K562 (cell line): ENCODE results near the gene COX6B2. TPM values are rescaled to one million over a fixed set of nuclear protein-coding genes. Genes with fewer than 3 reads are reported as not detected.

Source experiments
- CHCHD3 ChIP-seq: fragments of 250-450 bp; sonication (Bioruptor Pico); IDR thresholded peaks from 2 replicates; pipeline ENCODE4 v2.1.2; 2022; ENCODE audit warnings: mild to moderate bottlenecking
- CHD1 ChIP-seq: fragments of 200-600 bp; sonication (generic); IDR thresholded peaks from one replicate; pipeline ENCODE4 v1.6.1; 2012; ENCODE audit warnings: mild to moderate bottlenecking, moderate library complexity, low read length, inconsistent platforms
- EGR1 ChIP-seq: fragments of 450-650 bp; conservative IDR thresholded peaks from 2 replicates; pipeline ENCODE4 v1.6.1; 2017; ENCODE audit warnings: mild to moderate bottlenecking
- FOXJ2 ChIP-seq: fragments of 200-800 bp; sonication (Bioruptor generic); IDR thresholded peaks from 2 replicates; pipeline ENCODE4 v1.6.1; 2016; ENCODE audit warnings: missing genetic modification characterization, missing compliant biosample characterization
- KHSRP ChIP-seq: fragments of 450-650 bp; IDR thresholded peaks from 2 replicates; pipeline ENCODE4 v1.6.1; 2017
- NUFIP1 ChIP-seq: fragments of 450-650 bp; IDR thresholded peaks from 2 replicates; pipeline ENCODE4 v1.6.1; 2018; ENCODE audit not compliant: partially characterized antibody
- RNF2 ChIP-seq: sonication (generic); IDR thresholded peaks from 2 replicates; pipeline ENCODE4 v1.6.1; 2016
- SFPQ ChIP-seq: fragments of 200-400 bp; formaldehyde crosslinking; IDR thresholded peaks from 2 replicates; pipeline ENCODE4 v1.6.1; 2017; ENCODE audit warnings: mild to moderate bottlenecking, low read depth, low read length, moderate library complexity
- SRF ChIP-seq, 2 experiments: fragments of 250-450, 450-650 bp in 1 of 2; sonication (Bioruptor Pico) in 1 of 2; sonication (generic) in 1 of 2; formaldehyde crosslinking; IDR thresholded peaks; 2 replicates each; pipeline versions ENCODE4 v1.5.0 to v1.5.1; 2020 to 2022; ENCODE audit warnings: mild to moderate bottlenecking in 1 of 2, missing genetic modification reagents in 1 of 2
- TEAD4 ChIP-seq, 2 experiments: sonication (generic) in 1 of 2; formaldehyde crosslinking in 1 of 2; IDR thresholded peaks; 2 replicates each; pipeline versions ENCODE4 v1.6.1 to v1.8.0; 2012 to 2022; ENCODE audit warnings: borderline replicate concordance in 1 of 2, inconsistent platforms in 1 of 2, low read length in 1 of 2, mild to moderate bottlenecking in 1 of 2, missing genetic modification reagents in 1 of 2
- ZKSCAN8 ChIP-seq: fragments of 200-800 bp; sonication (Bioruptor generic); IDR thresholded peaks from 2 replicates; pipeline ENCODE4 v1.6.1; 2016; ENCODE audit warnings: missing genetic modification characterization, missing compliant biosample characterization
- ZNF395 ChIP-seq: fragments of 200-800 bp; sonication (Bioruptor generic); IDR thresholded peaks from 2 replicates; pipeline ENCODE4 v1.6.1; 2017; ENCODE audit warnings: missing genetic modification characterization, missing compliant biosample characterization
- ZNF449 ChIP-seq: fragments of 250-450 bp; sonication (Bioruptor Pico); IDR thresholded peaks from 2 replicates; pipeline ENCODE4 v1.8.0; 2022; ENCODE audit warnings: moderate library complexity, mild to moderate bottlenecking, inconsistent platforms
- ZNF717 ChIP-seq: fragments of 250-450 bp; sonication (Bioruptor Pico); IDR thresholded peaks from 2 replicates; pipeline ENCODE4 v1.5.0; 2021
- polyA plus RNA-seq, 8 experiments: library from polyadenylated mRNA; depleted of rRNA in 4 of 8; stranded (reverse) in 5 of 8; unstranded in 3 of 8; fragments of >200 nt; fragmentation: Nextera tagmentation in 2 of 8; fragmentation: Illumina TruSeq in 1 of 8; extraction: Ambion mirVana in 2 of 8; extraction: Trizol in 1 of 8; gene quantifications; 2 replicates each; pipeline versions ENCODE4 v1.2.1 to v1.2.3, GENCODE V29; 2011 to 2014; ENCODE audit warnings: inconsistent platforms in 1 of 8, missing spikeins in 1 of 8
- total RNA-seq, 7 experiments: library from RNA; depleted of rRNA in 6 of 7; stranded (reverse); fragments of >200 nt in 6 of 7; fragmentation: Illumina TruSeq in 2 of 7; extraction: Trizol in 2 of 7; gene quantifications; 2 replicates each; pipeline versions ENCODE4 v1.2.1 to v1.2.3, GENCODE V29; 2011 to 2021; ENCODE audit warnings: low replicate concordance in 1 of 7

Gene COX6B2
- total and polyA plus RNA-seq, 9 of the 15 experiments (the other 6 are each of a cell fraction or from before 2014, with no cell fraction given) = 0.40 to 2.5 (median 0.83) TPM

- TF ChIP-seq SRF (CRISPR knock-in tag; IDR thresholded peaks at IDR 0.05) (no peak), TEAD4 (IDR thresholded peaks at IDR 0.05; ENCODE audit: low read length) (no peak), TEAD4 (CRISPR knock-in tag; IDR thresholded peaks at IDR 0.05; ENCODE audit: borderline replicate concordance) (peak; percentile 29; the same call in 1 of the 2 replicates), ZNF449 (CRISPR knock-in tag) (no peak), FOXJ2 (tag) (no peak), ZNF395 (CRISPR knock-in tag) (no peak), SFPQ (no peak), ZKSCAN8 (CRISPR knock-in tag) (no peak), EGR1 (peak; percentile 73; the same call in 1 of the 2 replicates), CHD1 (peak; percentile 77), CHCHD3 (CRISPR knock-in tag) (no peak), NUFIP1 (no peak), RNF2 (no peak), ZNF717 (CRISPR knock-in tag) (no peak), KHSRP (no peak)
Measured at GRCh38 chr19:55339889-55340783, 14.4 kb downstream of the COX6B2 start (continued).
